ENCODE data around the gene GMPR.

DNA sequence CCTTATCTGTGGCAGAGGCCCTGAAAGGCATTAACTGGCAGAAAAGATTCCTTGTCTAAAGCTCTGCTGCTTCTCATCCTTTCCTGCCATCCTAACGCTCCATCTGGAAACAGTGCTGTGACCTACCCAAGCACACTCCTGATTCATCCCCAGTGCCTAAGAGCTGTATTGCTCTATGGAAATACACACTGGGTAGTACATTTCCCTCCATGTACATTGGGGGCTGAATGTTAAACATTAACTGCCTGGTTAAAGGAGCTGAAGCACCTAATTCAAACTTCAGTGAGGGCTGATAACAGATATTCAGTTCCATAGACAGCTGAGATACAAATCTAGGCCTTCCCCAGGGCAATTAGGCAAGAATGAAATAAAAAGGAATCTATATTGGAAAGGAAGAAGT lies 36.7 kb upstream of the GMPR start:
- TF ChIP-seq, protein P1, sequence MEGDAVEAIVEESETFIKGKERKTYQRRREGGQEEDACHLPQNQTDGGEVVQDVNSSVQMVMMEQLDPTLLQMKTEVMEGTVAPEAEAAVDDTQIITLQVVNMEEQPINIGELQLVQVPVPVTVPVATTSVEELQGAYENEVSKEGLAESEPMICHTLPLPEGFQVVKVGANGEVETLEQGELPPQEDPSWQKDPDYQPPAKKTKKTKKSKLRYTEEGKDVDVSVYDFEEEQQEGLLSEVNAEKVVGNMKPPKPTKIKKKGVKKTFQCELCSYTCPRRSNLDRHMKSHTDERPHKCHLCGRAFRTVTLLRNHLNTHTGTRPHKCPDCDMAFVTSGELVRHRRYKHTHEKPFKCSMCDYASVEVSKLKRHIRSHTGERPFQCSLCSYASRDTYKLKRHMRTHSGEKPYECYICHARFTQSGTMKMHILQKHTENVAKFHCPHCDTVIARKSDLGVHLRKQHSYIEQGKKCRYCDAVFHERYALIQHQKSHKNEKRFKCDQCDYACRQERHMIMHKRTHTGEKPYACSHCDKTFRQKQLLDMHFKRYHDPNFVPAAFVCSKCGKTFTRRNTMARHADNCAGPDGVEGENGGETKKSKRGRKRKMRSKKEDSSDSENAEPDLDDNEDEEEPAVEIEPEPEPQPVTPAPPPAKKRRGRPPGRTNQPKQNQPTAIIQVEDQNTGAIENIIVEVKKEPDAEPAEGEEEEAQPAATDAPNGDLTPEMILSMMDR (IDR thresholded peaks at IDR 0.05) = no peak
- TF ChIP-seq POLR2A (IDR thresholded peaks at IDR 0.05) = no peak

Data from esophagus squamous epithelium (tissue), 4 donors.